ENCODE results near the gene PDLIM7.

Gene PDLIM7

GRCh38 chr5:177457852-177458681 lies 39.3 kb downstream of the PDLIM7 start:
- no peak for DNase-seq (ENCODE audit: low read depth in 2 of 2)

- DNase-seq (ENCODE audit: low read depth in 2 of 2) = no peak
Observed at GRCh38 chr5:177456976-177457851, 40.2 kb downstream of the PDLIM7 start.

GRCh38 chr5:177456591-177456964 lies 40.8 kb downstream of the PDLIM7 start:
- no peak for DNase-seq (ENCODE audit: low read depth in 2 of 2)

- peak; percentile 93 to 97 for DNase-seq (ENCODE audit: low read depth in 2 of 2)
Observed at GRCh38 chr5:177455661-177456590, 41.5 kb downstream of the PDLIM7 start.

- DNase-seq (ENCODE audit: low read depth in 2 of 2) = peak; percentile 83 to 85
Observed at GRCh38 chr5:177455036-177455660, 42.3 kb downstream of the PDLIM7 start.

GRCh38 chr5:177454397-177455035 lies 42.9 kb downstream of the PDLIM7 start:
- DNase-seq (ENCODE audit: low read depth in 2 of 2) = peak; percentile 91 to 93

GRCh38 chr5:177453852-177454396 lies 43.5 kb downstream of the PDLIM7 start:
- no peak for DNase-seq (ENCODE audit: low read depth in 2 of 2)

- DNase-seq (ENCODE audit: low read depth in 2 of 2) = no peak
Observed at GRCh38 chr5:177452688-177453638, 44.4 kb downstream of the PDLIM7 start.

- no peak for DNase-seq (ENCODE audit: low read depth in 2 of 2)
Observed at GRCh38 chr5:177450667-177451424, 46.6 kb downstream of the PDLIM7 start.

- DNase-seq (ENCODE audit: low read depth in 2 of 2) = no peak
Observed at GRCh38 chr5:177449140-177450061, 48.0 kb downstream of the PDLIM7 start.

- DNase-seq (ENCODE audit: low read depth in 2 of 2) = no peak
Observed at GRCh38 chr5:177448244-177448950, 49.0 kb downstream of the PDLIM7 start.

GRCh38 chr5:177447611-177448243 lies 49.7 kb downstream of the PDLIM7 start:
- DNase-seq (ENCODE audit: low read depth in 2 of 2) = no peak

- DNase-seq (ENCODE audit: low read depth in 2 of 2) = no peak
Observed at GRCh38 chr5:177447066-177447610, 50.3 kb downstream of the PDLIM7 start.

- peak in 1 of 2 donors; percentile 44 for DNase-seq (ENCODE audit: low read depth in 2 of 2)
Observed at GRCh38 chr5:177446200-177447065, 51.0 kb downstream of the PDLIM7 start, which contains the start of gene PRR7. Gene PRR7 (plus strand): TSS chr5:177446814. CDS start chr5:177455068, 8,254 bp downstream.

- DNase-seq (ENCODE audit: low read depth in 2 of 2) = no peak
Observed at GRCh38 chr5:177445917-177446199, 51.5 kb downstream of the PDLIM7 start.
